Suprapubic skin (tissue), 4 donors: ENCODE results near the gene AP4S1.

Source experiments
- POLR2A ChIP-seq, 2 donors: fragments of 450-650 bp; IDR thresholded peaks; one replicate each; pipeline ENCODE4 v1.6.1; 2017; ENCODE audit warnings: antibody characterized with exemption in 2 of 2, mild to moderate bottlenecking in 2 of 2, moderate library complexity in 2 of 2
- POLR2AphosphoS5 ChIP-seq, 3 donors: sonication (generic); formaldehyde crosslinking; IDR thresholded peaks; one replicate each; pipeline ENCODE4 v1.6.1; 2017; ENCODE audit warnings: antibody characterized with exemption in 3 of 3
- TF ChIP-seq, protein P1 (sequence below), 2 donors: fragments of 200-600 bp in 1 of 2; fragments of 450-650 bp in 1 of 2; sonication (generic) in 1 of 2; IDR thresholded peaks; one replicate each; pipeline ENCODE4 v1.5.1; 2016 to 2019; ENCODE audit warnings: antibody characterized with exemption in 2 of 2, mild to moderate bottlenecking in 1 of 2, moderate library complexity in 1 of 2

DNA sequence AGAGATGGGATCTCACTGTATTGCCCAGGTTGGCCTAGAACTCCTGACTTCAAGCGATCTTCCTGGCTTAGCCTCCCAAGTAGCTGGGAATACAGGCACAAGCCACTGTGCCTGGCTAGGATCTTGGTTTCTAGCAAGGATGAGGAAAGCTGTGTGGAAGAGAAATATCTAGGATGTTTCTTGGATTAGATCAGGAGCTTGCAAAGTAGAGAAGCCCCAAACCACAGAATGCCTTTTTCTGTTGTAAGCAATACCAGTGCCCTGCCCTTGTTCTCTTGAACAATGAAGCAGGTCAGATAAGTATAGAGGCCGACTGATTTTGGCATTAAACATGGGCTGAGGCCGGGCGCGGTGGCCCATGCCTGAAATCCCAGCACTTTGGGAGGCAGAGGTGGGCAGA, 45.0 kb downstream of the AP4S1 start:
- TF ChIP-seq POLR2A (IDR thresholded peaks at IDR 0.05) (no peak), POLR2AphosphoS5 (IDR thresholded peaks at IDR 0.05) (no peak)
- TF ChIP-seq, protein P1, sequence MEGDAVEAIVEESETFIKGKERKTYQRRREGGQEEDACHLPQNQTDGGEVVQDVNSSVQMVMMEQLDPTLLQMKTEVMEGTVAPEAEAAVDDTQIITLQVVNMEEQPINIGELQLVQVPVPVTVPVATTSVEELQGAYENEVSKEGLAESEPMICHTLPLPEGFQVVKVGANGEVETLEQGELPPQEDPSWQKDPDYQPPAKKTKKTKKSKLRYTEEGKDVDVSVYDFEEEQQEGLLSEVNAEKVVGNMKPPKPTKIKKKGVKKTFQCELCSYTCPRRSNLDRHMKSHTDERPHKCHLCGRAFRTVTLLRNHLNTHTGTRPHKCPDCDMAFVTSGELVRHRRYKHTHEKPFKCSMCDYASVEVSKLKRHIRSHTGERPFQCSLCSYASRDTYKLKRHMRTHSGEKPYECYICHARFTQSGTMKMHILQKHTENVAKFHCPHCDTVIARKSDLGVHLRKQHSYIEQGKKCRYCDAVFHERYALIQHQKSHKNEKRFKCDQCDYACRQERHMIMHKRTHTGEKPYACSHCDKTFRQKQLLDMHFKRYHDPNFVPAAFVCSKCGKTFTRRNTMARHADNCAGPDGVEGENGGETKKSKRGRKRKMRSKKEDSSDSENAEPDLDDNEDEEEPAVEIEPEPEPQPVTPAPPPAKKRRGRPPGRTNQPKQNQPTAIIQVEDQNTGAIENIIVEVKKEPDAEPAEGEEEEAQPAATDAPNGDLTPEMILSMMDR (IDR thresholded peaks at IDR 0.05) = no peak
